A549 (cell line): ENCODE data around the gene FXN.

ENCODE experiments used
- CHD2 ChIP-seq: fragments of 150-350 bp; IDR thresholded peaks from 2 replicates; pipeline ENCODE4 v1.6.1; 2014; ENCODE audit warnings: low read length; ENCODE audit not compliant: partially characterized antibody
- CTCF ChIP-seq: fragments of >200 bp; sonication (Bioruptor Twin); formaldehyde crosslinking; IDR thresholded peaks from 3 replicates; pipeline ENCODE4 v1.5.1; 2016
- EHMT2 ChIP-seq: fragments of 200-600 bp; sonication (generic); IDR thresholded peaks from 2 replicates; pipeline ENCODE4 v1.6.1; 2016; ENCODE audit warnings: antibody characterized with exemption, low read depth, mild to moderate bottlenecking, moderate library complexity
- HOXA7 ChIP-seq: fragments of 250-450 bp; sonication (Bioruptor Pico); IDR thresholded peaks from 2 replicates; pipeline ENCODE4 v1.5.0; 2020; ENCODE audit warnings: mild to moderate bottlenecking, moderate library complexity
- MAX ChIP-seq: IDR thresholded peaks from 2 replicates; pipeline ENCODE4 v1.6.1; 2012
- NFE2L2 ChIP-seq: fragments of 150-350 bp; conservative IDR thresholded peaks from 2 replicates; pipeline ENCODE4 v1.6.1; 2014; ENCODE audit warnings: low read length
- POLR2A ChIP-seq: IDR thresholded peaks from 2 replicates; pipeline ENCODE4 v1.6.1; 2012; ENCODE audit warnings: mild to moderate bottlenecking, low read length
- POLR2AphosphoS2 ChIP-seq: conservative IDR thresholded peaks from 2 replicates; pipeline ENCODE4 v1.6.1; 2012; ENCODE audit warnings: low read length, improper control_type of control experiment, inconsistent platforms
- REST ChIP-seq: fragments of 200-600 bp; sonication (generic); IDR thresholded peaks from 2 replicates; pipeline ENCODE4 v1.6.1; 2016; ENCODE audit warnings: antibody characterized with exemption, mild to moderate bottlenecking, moderate library complexity
- ZSCAN20 ChIP-seq: fragments of 250-450 bp; sonication (Bioruptor Pico); IDR thresholded peaks from 2 replicates; pipeline ENCODE4 v1.8.0; 2022; ENCODE audit warnings: mild to moderate bottlenecking, moderate library complexity

- TF ChIP-seq POLR2AphosphoS2 (no peak), POLR2A (no peak), HOXA7 (CRISPR knock-in tag) (no peak), CTCF (no peak), NFE2L2 (no peak), CHD2 (no peak), MAX (no peak), ZSCAN20 (no peak), REST (no peak), EHMT2 (no peak)
These were observed 104.0 kb downstream of the FXN start for GRCh38 chr9:69139596-69139995.
